Activated CD8-positive, alpha-beta memory T cell treated with anti-CD3 and anti-CD28 coated beads, Interleukin-2, amount 10 ng/mL, durations not matched to agents 7 days and 5 days (primary cell): ENCODE data around the gene APAF1. TPM values are rescaled to one million over a fixed set of nuclear protein-coding genes. Genes with fewer than 3 reads are reported as not detected.

Experiments
- ATAC-seq: fragments of 150-1000 bp; cut with Tn5 transposase; one replicate; pipeline ENCODE4 v1.10.0; 2021; ENCODE audit warnings: moderate library complexity
- CTCF ChIA-PET: fragments of 350-600 bp; sonication (Branson Sonifier 250); formaldehyde crosslinking; loops from one replicate; lab custom pipeline; 2021; ENCODE audit warnings: antibody characterized with exemption; lab: Charles Lee
- DNase-seq: peaks from one replicate; pipeline ENCODE4 v3.0.0-alpha.2; 2020
- H3K27ac Mint-ChIP-seq: one replicate; pipeline ENCODE4 v1.8.0; 2021; ENCODE audit warnings: mild to moderate bottlenecking, mixed read lengths
- H3K27me3 Mint-ChIP-seq: one replicate; pipeline ENCODE4 v1.8.0; 2021; ENCODE audit warnings: mixed read lengths
- H3K36me3 Mint-ChIP-seq: one replicate; pipeline ENCODE4 v1.8.0; 2021; ENCODE audit warnings: mild to moderate bottlenecking, mixed read lengths
- H3K4me1 Mint-ChIP-seq: one replicate; pipeline ENCODE4 v1.8.0; 2021; ENCODE audit warnings: mixed read lengths
- H3K4me3 Mint-ChIP-seq: one replicate; pipeline ENCODE4 v1.8.0; 2021; ENCODE audit warnings: mild to moderate bottlenecking, moderate library complexity, mixed read lengths
- H3K9me3 Mint-ChIP-seq: one replicate; pipeline ENCODE4 v1.8.0; 2022; ENCODE audit warnings: low read depth, mixed read lengths
- total RNA-seq, 2 experiments: library from RNA; stranded (reverse); gene quantifications; one replicate each; pipeline ENCODE4 v1.2.3, GENCODE V29; 2021

APAF1 gene
- total RNA-seq, 2 experiments from 2014 or later: 27.9 to 36.3 TPM

- Mint-ChIP-seq H3K9me3 (no peaks in the 10 kb centered on the region), H3K27me3 (no peaks in the 10 kb centered on the region), H3K4me1 (peaks cover 20% of the 10 kb centered on the region), H3K4me3 (no peak overlapping the region), H3K36me3 (peaks cover 40% of the 10 kb centered on the region), H3K27ac (peak overlapping the region; percentile 70)
- CTCF ChIA-PET: interaction anchor here (0.8 to 2.5 kb wide), 6 partner anchors 11 to 274 kb away, joined by 3 to 24 read pairs (median 6); no protein-coding TSS in a partner anchor
- ATAC-seq (peak; percentile 76), DNase-seq (no peak)
These were observed 79.5 kb downstream of the APAF1 start for GRCh38 chr12:98724384-98725155.

- Mint-ChIP-seq H3K4me3 (no peak overlapping the region), H3K36me3 (peaks cover 47% of the 10 kb centered on the region), H3K27me3 (no peaks in the 10 kb centered on the region), H3K9me3 (no peaks in the 10 kb centered on the region), H3K4me1 (peaks cover 20% of the 10 kb centered on the region), H3K27ac (peak overlapping the region; percentile 70)
- CTCF ChIA-PET: interaction anchor here (0.6 to 2.5 kb wide), 5 partner anchors 14 to 273 kb away, joined by 4 to 24 read pairs (median 8); no protein-coding TSS in a partner anchor
- DNase-seq (peak; percentile 76), ATAC-seq (peak; percentile 68)
These were observed 80.6 kb downstream of the APAF1 start for GRCh38 chr12:98725476-98726247.

GRCh38 chr12:98727196-98727595 is 82.1 kb downstream of the APAF1 start:
- H3K4me3 Mint-ChIP-seq: no peak overlapping the region
- no peaks in the 10 kb centered on the region for H3K27me3 Mint-ChIP-seq
- H3K36me3 Mint-ChIP-seq: peaks cover 53% of the 10 kb centered on the region
- CTCF ChIA-PET: interaction anchor here (1.1 kb wide), 1 partner anchor 15 kb away, joined by 5 read pairs; no protein-coding TSS in a partner anchor
- DNase-seq: no peak
- no peak overlapping the region for H3K27ac Mint-ChIP-seq
- ATAC-seq: no peak
- H3K4me1 Mint-ChIP-seq: peaks cover 20% of the 10 kb centered on the region
- no peaks in the 10 kb centered on the region for H3K9me3 Mint-ChIP-seq

GRCh38 chr12:98730412-98730811 is 85.3 kb downstream of the APAF1 start:
- Mint-ChIP-seq H3K27me3 (no peaks in the 10 kb centered on the region), H3K4me3 (no peak overlapping the region), H3K9me3 (no peaks in the 10 kb centered on the region), H3K36me3 (peaks cover 45% of the 10 kb centered on the region), H3K27ac (no peak overlapping the region), H3K4me1 (peaks cover 7% of the 10 kb centered on the region)
- CTCF ChIA-PET: no interaction called here
- ATAC-seq: no peak
- DNase-seq: no peak

GRCh38 chr12:98733667-98734350 is 88.7 kb downstream of the APAF1 start:
- Mint-ChIP-seq H3K4me1 (peaks cover 3% of the 10 kb centered on the region), H3K27me3 (no peaks in the 10 kb centered on the region), H3K4me3 (no peak overlapping the region), H3K27ac (no peak overlapping the region), H3K36me3 (peaks cover 34% of the 10 kb centered on the region), H3K9me3 (no peaks in the 10 kb centered on the region)
- no peak for ATAC-seq
- CTCF ChIA-PET: interaction anchor here (1.3 kb wide), 1 partner anchor 265 kb away, joined by 3 read pairs; no protein-coding TSS in a partner anchor
- DNase-seq: no peak

- H3K4me1 Mint-ChIP-seq: peaks cover 19% of the 10 kb centered on the region
- ATAC-seq: no peak
- H3K27ac Mint-ChIP-seq: no peak overlapping the region
- H3K36me3 Mint-ChIP-seq: peaks cover 21% of the 10 kb centered on the region
- no peak for DNase-seq
- H3K9me3 Mint-ChIP-seq: no peaks in the 10 kb centered on the region
- no peaks in the 10 kb centered on the region for H3K27me3 Mint-ChIP-seq
- no peak overlapping the region for H3K4me3 Mint-ChIP-seq
- CTCF ChIA-PET: interaction anchor here (1.0 kb wide), 1 partner anchor 11 kb away, joined by 3 read pairs; no protein-coding TSS in a partner anchor
These were observed 90.7 kb downstream of the APAF1 start for GRCh38 chr12:98735821-98736220.

GRCh38 chr12:98736352-98737321 is 91.5 kb downstream of the APAF1 start:
- no peaks in the 10 kb centered on the region for H3K27me3 Mint-ChIP-seq
- ATAC-seq (no peak), DNase-seq (no peak)
- no peak overlapping the region for H3K4me3 Mint-ChIP-seq
- H3K27ac Mint-ChIP-seq: no peak overlapping the region
- H3K36me3 Mint-ChIP-seq: peaks cover 17% of the 10 kb centered on the region
- peaks cover 27% of the 10 kb centered on the region for H3K4me1 Mint-ChIP-seq
- CTCF ChIA-PET: no interaction called here
- H3K9me3 Mint-ChIP-seq: no peaks in the 10 kb centered on the region

GRCh38 chr12:98737322-98737712 is 92.2 kb downstream of the APAF1 start:
- no peak for DNase-seq
- ATAC-seq: no peak
- H3K36me3 Mint-ChIP-seq: peaks cover 17% of the 10 kb centered on the region
- no peak overlapping the region for H3K27ac Mint-ChIP-seq
- no peak overlapping the region for H3K4me3 Mint-ChIP-seq
- no peaks in the 10 kb centered on the region for H3K27me3 Mint-ChIP-seq
- CTCF ChIA-PET: no interaction called here
- H3K4me1 Mint-ChIP-seq: peaks cover 33% of the 10 kb centered on the region
- no peaks in the 10 kb centered on the region for H3K9me3 Mint-ChIP-seq

GRCh38 chr12:98738002-98738401 is 92.9 kb downstream of the APAF1 start:
- H3K27ac Mint-ChIP-seq: no peak overlapping the region
- no peaks in the 10 kb centered on the region for H3K27me3 Mint-ChIP-seq
- peaks cover 13% of the 10 kb centered on the region for H3K36me3 Mint-ChIP-seq
- CTCF ChIA-PET: no interaction called here
- H3K4me1 Mint-ChIP-seq: peaks cover 40% of the 10 kb centered on the region
- no peaks in the 10 kb centered on the region for H3K9me3 Mint-ChIP-seq
- no peak overlapping the region for H3K4me3 Mint-ChIP-seq
- no peak for ATAC-seq
- no peak for DNase-seq

GRCh38 chr12:98738539-98738938 is 93.4 kb downstream of the APAF1 start:
- ATAC-seq (no peak), DNase-seq (no peak)
- H3K36me3 Mint-ChIP-seq: peaks cover 13% of the 10 kb centered on the region
- CTCF ChIA-PET: interaction anchor here (0.9 to 4.8 kb wide), 3 partner anchors 13 to 135 kb away, joined by 3 to 40 read pairs (median 24); no protein-coding TSS in a partner anchor
- H3K27me3 Mint-ChIP-seq: no peaks in the 10 kb centered on the region
- no peaks in the 10 kb centered on the region for H3K9me3 Mint-ChIP-seq
- H3K27ac Mint-ChIP-seq: no peak overlapping the region
- H3K4me3 Mint-ChIP-seq: no peak overlapping the region
- peaks cover 45% of the 10 kb centered on the region for H3K4me1 Mint-ChIP-seq

- Mint-ChIP-seq H3K4me3 (no peak overlapping the region), H3K4me1 (peaks cover 51% of the 10 kb centered on the region), H3K27ac (peak overlapping the region; percentile 82), H3K9me3 (no peaks in the 10 kb centered on the region), H3K27me3 (no peaks in the 10 kb centered on the region), H3K36me3 (peaks cover 4% of the 10 kb centered on the region)
- ATAC-seq: no peak
- DNase-seq: no peak
- CTCF ChIA-PET: interaction anchor here (0.7 to 5.5 kb wide), 12 partner anchors 11 to 174 kb away, joined by 3 to 40 read pairs (median 7); no protein-coding TSS in a partner anchor
These were observed 95.7 kb downstream of the APAF1 start for GRCh38 chr12:98740751-98741150.

- DNase-seq: peak; percentile 68
These were observed 96.1 kb downstream of the APAF1 start for GRCh38 chr12:98741196-98741555.

More at GRCh38 chr12:98741196-98741555, 96.1 kb downstream of the APAF1 start:
- Mint-ChIP-seq H3K9me3 (no peaks in the 10 kb centered on the region), H3K4me3 (peak overlapping the region; percentile 6), H3K27me3 (peaks cover 1% of the 10 kb centered on the region), H3K36me3 (peaks cover 3% of the 10 kb centered on the region), H3K27ac (peak overlapping the region; percentile 82), H3K4me1 (peaks cover 55% of the 10 kb centered on the region)
- peak; percentile 54 for ATAC-seq
- CTCF ChIA-PET: interaction anchor here (0.7 to 5.5 kb wide), 12 partner anchors 11 to 175 kb away, joined by 3 to 40 read pairs (median 7); no protein-coding TSS in a partner anchor
